HEK293 (cell line): ENCODE data around the gene MYO7A.

Experiments
- CTCF ChIP-seq: fragments of 450-650 bp; formaldehyde crosslinking; IDR thresholded peaks from 2 replicates; pipeline ENCODE4 v1.5.1; 2016; ENCODE audit warnings: missing biosample characterization, missing genetic modification characterization
- GLIS2 ChIP-seq: fragments of 450-650 bp; formaldehyde crosslinking; IDR thresholded peaks from 2 replicates; pipeline ENCODE4 v1.5.1; 2016; ENCODE audit warnings: missing biosample characterization, missing genetic modification characterization
- TCF7L2 ChIP-seq: IDR thresholded peaks from 2 replicates; pipeline ENCODE4 v1.6.1; 2011; ENCODE audit warnings: low read depth, mild to moderate bottlenecking, inconsistent platforms, low read length, moderate library complexity, borderline replicate concordance
- ZBTB6 ChIP-seq: fragments of 450-650 bp; formaldehyde crosslinking; IDR thresholded peaks from 2 replicates; pipeline ENCODE4 v1.5.1; 2017; ENCODE audit warnings: missing biosample characterization, missing genetic modification characterization
- ZFP41 ChIP-seq: fragments of 450-650 bp; formaldehyde crosslinking; IDR thresholded peaks from 2 replicates; pipeline ENCODE4 v1.5.1; 2016; ENCODE audit warnings: missing biosample characterization, missing genetic modification characterization, borderline replicate concordance
- ZNF571 ChIP-seq: fragments of 450-650 bp; formaldehyde crosslinking; IDR thresholded peaks from 2 replicates; pipeline ENCODE4 v1.5.0; 2017; ENCODE audit warnings: missing biosample characterization, missing genetic modification characterization

GRCh38 chr11:77207618-77208313, 79.7 kb downstream of the MYO7A start:
- no peak for TF ChIP-seq CTCF (tag by site-specific recombination)
- no peak for TF ChIP-seq ZNF571 (tag by site-specific recombination)
- no peak for TF ChIP-seq TCF7L2
- TF ChIP-seq ZBTB6 (tag by site-specific recombination): no peak
- TF ChIP-seq ZFP41: no peak
- no peak for TF ChIP-seq GLIS2 (tag by site-specific recombination)
